ENCODE data around the gene RIPPLY3.
A peak's percentile ranks its signal among the peaks of the same experiment; 100 is the strongest.
"Not testable (repeated sequence)": the region's sequence is repeated elsewhere in the genome, so short reads cannot be mapped to it uniquely, and the experiment has no call there.

RIPPLY3 gene

DNA sequence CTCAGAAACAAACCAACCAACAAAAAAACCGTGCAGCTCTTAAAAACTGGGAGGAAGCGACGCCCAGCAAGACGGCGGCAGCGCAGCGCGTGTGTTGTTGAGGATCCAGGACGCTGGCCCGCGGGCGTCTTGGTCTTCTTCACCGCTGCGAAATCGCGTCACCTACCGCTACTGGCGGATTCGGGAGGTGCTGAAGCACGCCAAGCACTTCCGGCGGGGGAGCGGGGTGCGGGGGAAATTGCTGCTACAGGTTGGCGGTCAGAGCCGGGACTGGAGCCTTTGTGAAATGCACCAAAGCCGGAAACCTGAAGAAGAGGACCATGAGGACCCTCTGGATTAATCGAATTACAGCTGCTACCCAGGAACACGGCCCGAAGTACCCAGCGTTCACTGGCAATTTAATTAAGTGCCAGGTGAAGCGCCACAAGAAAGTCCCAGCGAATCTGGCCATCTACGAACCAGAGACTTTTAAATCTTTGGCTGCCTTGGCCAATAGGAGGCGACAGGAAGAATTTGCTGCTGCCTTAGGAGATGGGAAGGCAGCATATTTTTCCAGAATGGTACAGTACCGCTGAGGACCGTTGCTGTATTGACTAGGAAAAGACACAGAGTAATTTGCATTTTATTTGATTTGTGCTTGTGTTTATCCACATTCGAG is 11.9 kb upstream of the RIPPLY3 start:
- Histone ChIP-seq H3K79me1 (ENCODE audit: low read depth, low read length) (no peaks in the 10 kb centered on the region), H3K14ac (ENCODE audit: low read length) (no peak overlapping the region), H4K91ac (ENCODE audit: low read depth, low read length, poor library complexity) (no peak overlapping the region), H3K23ac (ENCODE audit: low read depth, low read length, poor library complexity) (no peak overlapping the region), H2BK12ac (ENCODE audit: low read length) (no peak overlapping the region), H3K27me3 (ENCODE audit: control insufficient read depth in 3 of 3, insufficient read depth in 3 of 3, low read depth in 1 of 3, low read length in 3 of 3) (no peaks in the 10 kb centered on the region), H4K8ac (ENCODE audit: low read depth, low read length) (no peak overlapping the region), H3K27ac (replicated peaks; ENCODE audit: low read length) (no peak overlapping the region), H2AK5ac (ENCODE audit: low read depth, low read length) (no peak overlapping the region), H3K4me1 (ENCODE audit: control insufficient read depth in 2 of 2, insufficient read depth in 1 of 2, low read depth in 1 of 2, low read length in 2 of 2) (peaks cover 8 to 9% of the 10 kb centered on the region in 2 donors), H3K4me2 (ENCODE audit: insufficient read depth, low read length, poor library complexity, severe bottlenecking) (no peak overlapping the region), H3K4ac (ENCODE audit: low read length) (no peak overlapping the region), H3K4me3 (ENCODE audit: low read length in 2 of 2) (no peak overlapping the region), H2AFZ (ENCODE audit: low read length) (no peak overlapping the region), H3K9me3 (replicated peaks in 1 of 2; ENCODE audit: control insufficient read depth in 2 of 2, insufficient read depth in 1 of 2, low read depth in 1 of 2, low read length in 2 of 2) (no peaks in the 10 kb centered on the region), H2BK15ac (ENCODE audit: low read length) (no peak overlapping the region), H3K9ac (ENCODE audit: low read depth, low read length, poor library complexity) (no peak overlapping the region), H3K18ac (ENCODE audit: low read length) (peak overlapping the region; percentile 31), H3K36me3 (replicated peaks in 1 of 2; ENCODE audit: control insufficient read depth in 2 of 2, insufficient read depth in 2 of 2, low read length in 2 of 2) (no peaks in the 10 kb centered on the region), H2BK120ac (ENCODE audit: low read depth, low read length) (no peak overlapping the region), H2BK5ac (ENCODE audit: low read length) (no peak overlapping the region)
- no CpG with 5 or more reads among the region's 38 CpGs for WGBS, 2 donors (ENCODE audit: extremely low coverage in 2 of 2, insufficient read length in 2 of 2, insufficient replicate concordance in 1 of 2)
- DNase-seq (ENCODE audit: low spot score) = no peak

DNA sequence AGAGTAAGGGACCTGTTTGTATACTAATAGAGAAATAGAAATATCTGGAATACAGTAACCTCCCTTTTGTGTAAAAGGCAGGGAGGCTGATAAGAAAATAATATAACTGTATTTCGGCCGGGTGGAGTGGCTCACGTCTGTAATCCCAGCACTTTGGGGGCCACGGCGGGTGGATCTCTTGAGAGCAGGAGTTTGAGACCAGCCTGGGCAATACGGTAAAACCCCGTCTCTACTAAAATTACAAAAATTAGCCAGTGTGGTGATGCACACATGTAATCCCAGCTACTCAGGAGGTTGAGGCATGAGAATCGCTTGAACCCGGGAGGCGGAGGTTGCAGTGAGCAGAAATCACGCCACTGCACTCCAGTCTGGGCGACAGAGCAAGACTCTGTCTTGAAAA is 11.2 kb upstream of the RIPPLY3 start:
- H3K9ac ChIP-seq (ENCODE audit: low read depth, low read length, poor library complexity); H2AK5ac ChIP-seq (ENCODE audit: low read depth, low read length); DNase-seq (ENCODE audit: low spot score); H3K4me3 ChIP-seq (ENCODE audit: low read length in 2 of 2); H3K18ac ChIP-seq (ENCODE audit: low read length); H3K27me3 ChIP-seq (ENCODE audit: control insufficient read depth in 3 of 3, insufficient read depth in 3 of 3, low read depth in 1 of 3, low read length in 3 of 3); H4K8ac ChIP-seq (ENCODE audit: low read depth, low read length); H3K79me1 ChIP-seq (ENCODE audit: low read depth, low read length); H3K4ac ChIP-seq (ENCODE audit: low read length); H3K9me3 ChIP-seq (replicated peaks in 1 of 2; ENCODE audit: control insufficient read depth in 2 of 2, insufficient read depth in 1 of 2, low read depth in 1 of 2, low read length in 2 of 2); H3K4me2 ChIP-seq (ENCODE audit: insufficient read depth, low read length, poor library complexity, severe bottlenecking); H3K14ac ChIP-seq (ENCODE audit: low read length); H3K4me1 ChIP-seq (ENCODE audit: control insufficient read depth in 2 of 2, insufficient read depth in 1 of 2, low read depth in 1 of 2, low read length in 2 of 2); H2AFZ ChIP-seq (ENCODE audit: low read length); H4K91ac ChIP-seq (ENCODE audit: low read depth, low read length, poor library complexity); H3K27ac ChIP-seq (replicated peaks; ENCODE audit: low read length); H2BK15ac ChIP-seq (ENCODE audit: low read length); H2BK120ac ChIP-seq (ENCODE audit: low read depth, low read length); H3K36me3 ChIP-seq (replicated peaks in 1 of 2; ENCODE audit: control insufficient read depth in 2 of 2, insufficient read depth in 2 of 2, low read length in 2 of 2); H2BK5ac ChIP-seq (ENCODE audit: low read length); H2BK12ac ChIP-seq (ENCODE audit: low read length); H3K23ac ChIP-seq (ENCODE audit: low read depth, low read length, poor library complexity): not testable (repeated sequence)
- no CpG with 5 or more reads among the region's 12 CpGs for WGBS, 2 donors (ENCODE audit: extremely low coverage in 2 of 2, insufficient read length in 2 of 2, insufficient replicate concordance in 1 of 2)

DNA sequence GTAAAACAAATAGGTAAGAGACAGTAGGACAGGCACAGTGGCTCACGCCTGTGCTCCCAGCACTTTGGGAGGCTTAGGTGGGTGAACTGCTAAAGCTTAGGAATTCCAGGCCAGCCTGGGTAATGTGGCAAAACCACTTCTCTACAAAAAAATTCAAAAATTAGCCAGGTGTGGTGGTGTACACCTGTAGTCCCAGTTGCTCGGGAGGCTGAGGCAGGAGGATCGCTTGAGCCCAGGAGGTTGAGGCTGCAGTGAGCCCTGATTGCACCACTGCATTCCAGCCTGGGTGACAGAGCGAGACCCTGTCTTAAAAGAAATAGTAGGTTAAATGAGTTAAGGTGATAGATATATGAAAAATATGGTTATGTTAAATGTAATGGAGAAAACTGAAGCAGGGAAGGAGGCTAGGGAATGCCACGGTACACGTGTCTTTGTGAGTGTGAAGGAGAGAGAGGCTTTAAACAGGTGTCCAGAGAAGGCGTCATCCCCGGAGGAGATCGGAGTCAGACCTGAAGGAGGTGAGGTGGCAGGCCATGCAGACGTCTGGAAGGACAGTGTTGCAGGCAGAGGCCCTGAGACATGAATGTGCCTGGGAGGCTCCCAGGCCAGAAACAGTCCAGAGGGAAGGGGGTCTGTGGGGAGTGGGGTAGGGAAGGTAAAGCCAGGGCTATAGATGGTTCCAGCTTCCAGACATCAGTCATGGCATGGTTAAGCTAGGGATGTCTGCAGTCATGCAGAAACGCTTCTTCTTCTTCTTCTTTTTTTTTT is 7.2 kb upstream of the RIPPLY3 start:
- Histone ChIP-seq H2BK120ac (ENCODE audit: low read depth, low read length) (peak overlapping the region; percentile 16), H3K79me1 (ENCODE audit: low read depth, low read length) (no peaks in the 10 kb centered on the region), H3K9me3 (replicated peaks in 1 of 2; ENCODE audit: control insufficient read depth in 2 of 2, insufficient read depth in 1 of 2, low read depth in 1 of 2, low read length in 2 of 2) (peaks cover 0 to 6% of the 10 kb centered on the region in 2 donors), H3K27ac (replicated peaks; ENCODE audit: low read length) (no peak overlapping the region), H4K8ac (ENCODE audit: low read depth, low read length) (no peak overlapping the region), H2BK5ac (ENCODE audit: low read length) (no peak overlapping the region), H2AK5ac (ENCODE audit: low read depth, low read length) (no peak overlapping the region), H3K4ac (ENCODE audit: low read length) (no peak overlapping the region), H2BK15ac (ENCODE audit: low read length) (no peak overlapping the region), H2BK12ac (ENCODE audit: low read length) (no peak overlapping the region), H4K91ac (ENCODE audit: low read depth, low read length, poor library complexity) (no peak overlapping the region), H3K14ac (ENCODE audit: low read length) (no peak overlapping the region), H3K4me2 (ENCODE audit: insufficient read depth, low read length, poor library complexity, severe bottlenecking) (no peak overlapping the region), H2AFZ (ENCODE audit: low read length) (no peak overlapping the region), H3K9ac (ENCODE audit: low read depth, low read length, poor library complexity) (no peak overlapping the region), H3K4me1 (ENCODE audit: control insufficient read depth in 2 of 2, insufficient read depth in 1 of 2, low read depth in 1 of 2, low read length in 2 of 2) (peaks cover 0 to 3% of the 10 kb centered on the region in 2 donors), H3K18ac (ENCODE audit: low read length) (no peak overlapping the region), H3K27me3 (ENCODE audit: control insufficient read depth in 3 of 3, insufficient read depth in 3 of 3, low read depth in 1 of 3, low read length in 3 of 3) (no peaks in the 10 kb centered on the region), H3K4me3 (ENCODE audit: low read length in 2 of 2) (no peak overlapping the region), H3K23ac (ENCODE audit: low read depth, low read length, poor library complexity) (no peak overlapping the region), H3K36me3 (replicated peaks in 1 of 2; ENCODE audit: control insufficient read depth in 2 of 2, insufficient read depth in 2 of 2, low read length in 2 of 2) (no peaks in the 10 kb centered on the region)
- no peak for DNase-seq (ENCODE audit: low spot score)
- no CpG with 5 or more reads among the region's 11 CpGs for WGBS, 2 donors (ENCODE audit: extremely low coverage in 2 of 2, insufficient read length in 2 of 2, insufficient replicate concordance in 1 of 2)

DNA sequence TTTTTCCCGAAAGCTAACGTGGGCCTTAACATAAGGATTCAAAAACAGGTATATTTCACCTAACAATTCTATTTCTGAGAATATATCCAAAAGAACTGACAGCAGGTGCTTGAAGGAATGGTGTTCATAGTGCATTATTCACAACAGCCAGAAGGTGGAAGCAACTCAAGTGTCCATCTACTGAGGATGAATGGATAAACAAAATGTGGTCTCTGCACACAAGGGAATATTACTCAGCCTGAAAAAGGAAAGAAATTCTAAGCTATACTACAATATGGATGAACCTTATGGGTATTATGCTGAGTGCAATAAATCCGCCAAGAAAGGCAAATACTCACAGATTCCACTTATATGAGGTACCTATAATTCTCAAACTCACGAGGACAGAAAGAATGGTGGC is 6.1 kb upstream of the RIPPLY3 start:
- no peak overlapping the region for H3K18ac ChIP-seq (ENCODE audit: low read length)
- WGBS, 2 donors (ENCODE audit: extremely low coverage in 2 of 2, insufficient read length in 2 of 2, insufficient replicate concordance in 1 of 2) = no CpG with 5 or more reads among the region's 4 CpGs
- no peak overlapping the region for H3K9ac ChIP-seq (ENCODE audit: low read depth, low read length, poor library complexity)
- no peak overlapping the region for H2BK5ac ChIP-seq (ENCODE audit: low read length)
- no peak overlapping the region for H4K8ac ChIP-seq (ENCODE audit: low read depth, low read length)
- no peak overlapping the region for H3K23ac ChIP-seq (ENCODE audit: low read depth, low read length, poor library complexity)
- no peaks in the 10 kb centered on the region for H3K79me1 ChIP-seq (ENCODE audit: low read depth, low read length)
- H3K27ac ChIP-seq (replicated peaks; ENCODE audit: low read length) = no peak overlapping the region
- no peaks in the 10 kb centered on the region for H3K36me3 ChIP-seq (replicated peaks in 1 of 2; ENCODE audit: control insufficient read depth in 2 of 2, insufficient read depth in 2 of 2, low read length in 2 of 2)
- no peak overlapping the region for H2AK5ac ChIP-seq (ENCODE audit: low read depth, low read length)
- no peak overlapping the region for H2BK15ac ChIP-seq (ENCODE audit: low read length)
- DNase-seq (ENCODE audit: low spot score) = no peak
- peaks cover 0 to 3% of the 10 kb centered on the region in 2 donors for H3K4me1 ChIP-seq (ENCODE audit: control insufficient read depth in 2 of 2, insufficient read depth in 1 of 2, low read depth in 1 of 2, low read length in 2 of 2)
- H2BK12ac ChIP-seq (ENCODE audit: low read length) = no peak overlapping the region
- H2AFZ ChIP-seq (ENCODE audit: low read length) = no peak overlapping the region
- no peak overlapping the region for H4K91ac ChIP-seq (ENCODE audit: low read depth, low read length, poor library complexity)
- no peak overlapping the region for H3K4me2 ChIP-seq (ENCODE audit: insufficient read depth, low read length, poor library complexity, severe bottlenecking)
- H3K4me3 ChIP-seq (ENCODE audit: low read length in 2 of 2) = no peak overlapping the region
- no peak overlapping the region for H3K4ac ChIP-seq (ENCODE audit: low read length)
- no peak overlapping the region for H3K14ac ChIP-seq (ENCODE audit: low read length)
- no peak overlapping the region for H2BK120ac ChIP-seq (ENCODE audit: low read depth, low read length)
- H3K9me3 ChIP-seq (replicated peaks in 1 of 2; ENCODE audit: control insufficient read depth in 2 of 2, insufficient read depth in 1 of 2, low read depth in 1 of 2, low read length in 2 of 2) = peaks cover 0 to 6% of the 10 kb centered on the region in 2 donors
- H3K27me3 ChIP-seq (ENCODE audit: control insufficient read depth in 3 of 3, insufficient read depth in 3 of 3, low read depth in 1 of 3, low read length in 3 of 3) = peaks cover 0 to under 1% (median 0%) of the 10 kb centered on the region in 3 experiments
